H1 (cell line): Measurements from ENCODE around the gene OR14A2.

Source experiments
- BRCA1 ChIP-seq: IDR thresholded peaks from 2 replicates; pipeline ENCODE4 v1.6.1; 2012; ENCODE audit warnings: low read depth, low read length, improper control_type of control experiment
- CBX5 ChIP-seq: fragments of 300-800, 300-1000 bp; sonication (generic); IDR thresholded peaks from 2 replicates; pipeline ENCODE4 v1.7.1; 2016; ENCODE audit warnings: antibody characterized with exemption, low read length, low read depth
- CHD2 ChIP-seq: IDR thresholded peaks from 2 replicates; pipeline ENCODE4 v1.6.1; 2012; ENCODE audit warnings: low read length, improper control_type of control experiment
- EP300 ChIP-seq, 2 experiments: IDR thresholded peaks; 1 replicate in 1 of 2; 2 replicates in 1 of 2; pipeline ENCODE4 v1.6.1; 2011 to 2012; ENCODE audit warnings: low read depth in 2 of 2, low read length in 2 of 2, mild to moderate bottlenecking in 2 of 2, borderline replicate concordance in 1 of 2, inconsistent platforms in 1 of 2, moderate library complexity in 1 of 2
- EZH2 ChIP-seq: fragments of 200-600 bp; sonication (generic); IDR thresholded peaks from 2 replicates; pipeline ENCODE4 v1.7.1; 2012; ENCODE audit warnings: low read depth, mild to moderate bottlenecking, moderate library complexity, low read length, inconsistent platforms; ENCODE audit not compliant: severe bottlenecking
- JUN ChIP-seq: IDR thresholded peaks from 2 replicates; pipeline ENCODE4 v1.6.1; 2011; ENCODE audit warnings: low read depth, mild to moderate bottlenecking, improper control_type of control experiment, low read length
- JUND ChIP-seq: IDR thresholded peaks from 2 replicates; pipeline ENCODE4 v1.6.1; 2011; ENCODE audit warnings: mild to moderate bottlenecking, improper control_type of control experiment, low read length
- NANOG ChIP-seq: IDR thresholded peaks from 2 replicates; pipeline ENCODE4 v1.6.1; 2011; ENCODE audit warnings: low read length, low read depth, mild to moderate bottlenecking, inconsistent platforms; ENCODE audit not compliant: insufficient read depth, poor library complexity, severe bottlenecking
- POLR2A ChIP-seq, 2 experiments: IDR thresholded peaks; 1 replicate in 1 of 2; 2 replicates in 1 of 2; pipeline ENCODE4 v1.6.1; 2011; ENCODE audit warnings: low read depth in 2 of 2, low read length in 2 of 2, mild to moderate bottlenecking in 2 of 2; ENCODE audit errors: control extremely low read depth in 1 of 2
- POLR2AphosphoS5 ChIP-seq: IDR thresholded peaks from 2 replicates; pipeline ENCODE4 v1.6.1; 2011; ENCODE audit warnings: low read depth, low read length
- SP1 ChIP-seq: IDR thresholded peaks from 2 replicates; pipeline ENCODE4 v1.6.1; 2011; ENCODE audit warnings: low read depth, low read length
- TF ChIP-seq, protein P1 (sequence below): IDR thresholded peaks from 2 replicates; pipeline ENCODE4 v1.6.1; 2012; ENCODE audit warnings: inconsistent platforms
- TF ChIP-seq, protein P2 (sequence below), 3 experiments: IDR thresholded peaks; 1 replicate in 2 of 3; 2 replicates in 1 of 3; pipeline versions ENCODE4 v1.5.1 to v1.6.1; 2011; ENCODE audit warnings: low read length in 3 of 3, mild to moderate bottlenecking in 3 of 3, inconsistent platforms in 2 of 3, low read depth in 1 of 3, moderate library complexity in 1 of 3; ENCODE audit not compliant: insufficient read depth in 1 of 3; ENCODE audit errors: control extremely low read depth in 1 of 3
- TF ChIP-seq, protein P3 (sequence below): IDR thresholded peaks from 2 replicates; pipeline ENCODE4 v1.6.1; 2011; ENCODE audit warnings: low read length, improper control_type of control experiment

DNA sequence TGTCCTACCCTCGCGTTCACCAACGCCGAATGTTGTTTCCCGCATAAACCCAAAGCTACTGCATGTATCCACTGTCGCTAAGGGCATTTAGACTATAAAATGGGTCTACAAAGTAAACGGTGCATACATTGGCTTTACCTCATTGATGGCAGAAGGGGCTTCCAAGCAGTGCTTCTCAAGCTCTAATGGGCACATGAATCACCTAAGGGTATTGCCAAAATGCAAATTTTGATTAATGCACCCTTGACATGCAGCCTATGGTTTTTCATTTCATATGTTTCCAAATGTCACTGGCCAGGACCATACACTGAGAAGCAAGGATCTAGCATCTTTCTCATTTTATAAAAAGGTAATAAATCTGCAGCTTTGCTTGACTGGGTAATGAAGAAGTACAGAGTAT lies 34.2 kb downstream of the OR14A2 start:
- TF ChIP-seq, protein P1, sequence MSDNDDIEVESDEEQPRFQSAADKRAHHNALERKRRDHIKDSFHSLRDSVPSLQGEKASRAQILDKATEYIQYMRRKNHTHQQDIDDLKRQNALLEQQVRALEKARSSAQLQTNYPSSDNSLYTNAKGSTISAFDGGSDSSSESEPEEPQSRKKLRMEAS: no peak
- TF ChIP-seq JUN: no peak
- no peak for TF ChIP-seq CBX5
- no peak for TF ChIP-seq SP1
- TF ChIP-seq POLR2A (IDR thresholded peaks at IDR 0.05; ENCODE audit: control extremely low read depth in 1 of 2, low read depth in 2 of 2, low read length in 2 of 2): no peak
- no peak for TF ChIP-seq POLR2AphosphoS5
- TF ChIP-seq CHD2: no peak
- TF ChIP-seq, protein P2, sequence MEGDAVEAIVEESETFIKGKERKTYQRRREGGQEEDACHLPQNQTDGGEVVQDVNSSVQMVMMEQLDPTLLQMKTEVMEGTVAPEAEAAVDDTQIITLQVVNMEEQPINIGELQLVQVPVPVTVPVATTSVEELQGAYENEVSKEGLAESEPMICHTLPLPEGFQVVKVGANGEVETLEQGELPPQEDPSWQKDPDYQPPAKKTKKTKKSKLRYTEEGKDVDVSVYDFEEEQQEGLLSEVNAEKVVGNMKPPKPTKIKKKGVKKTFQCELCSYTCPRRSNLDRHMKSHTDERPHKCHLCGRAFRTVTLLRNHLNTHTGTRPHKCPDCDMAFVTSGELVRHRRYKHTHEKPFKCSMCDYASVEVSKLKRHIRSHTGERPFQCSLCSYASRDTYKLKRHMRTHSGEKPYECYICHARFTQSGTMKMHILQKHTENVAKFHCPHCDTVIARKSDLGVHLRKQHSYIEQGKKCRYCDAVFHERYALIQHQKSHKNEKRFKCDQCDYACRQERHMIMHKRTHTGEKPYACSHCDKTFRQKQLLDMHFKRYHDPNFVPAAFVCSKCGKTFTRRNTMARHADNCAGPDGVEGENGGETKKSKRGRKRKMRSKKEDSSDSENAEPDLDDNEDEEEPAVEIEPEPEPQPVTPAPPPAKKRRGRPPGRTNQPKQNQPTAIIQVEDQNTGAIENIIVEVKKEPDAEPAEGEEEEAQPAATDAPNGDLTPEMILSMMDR (IDR thresholded peaks at IDR 0.05; ENCODE audit: control extremely low read depth in 1 of 3, insufficient read depth in 1 of 3, low read depth in 1 of 3, low read length in 3 of 3): no peak
- TF ChIP-seq EZH2: no peak
- TF ChIP-seq, protein P3, sequence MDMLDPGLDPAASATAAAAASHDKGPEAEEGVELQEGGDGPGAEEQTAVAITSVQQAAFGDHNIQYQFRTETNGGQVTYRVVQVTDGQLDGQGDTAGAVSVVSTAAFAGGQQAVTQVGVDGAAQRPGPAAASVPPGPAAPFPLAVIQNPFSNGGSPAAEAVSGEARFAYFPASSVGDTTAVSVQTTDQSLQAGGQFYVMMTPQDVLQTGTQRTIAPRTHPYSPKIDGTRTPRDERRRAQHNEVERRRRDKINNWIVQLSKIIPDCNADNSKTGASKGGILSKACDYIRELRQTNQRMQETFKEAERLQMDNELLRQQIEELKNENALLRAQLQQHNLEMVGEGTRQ: no peak
- TF ChIP-seq BRCA1: no peak
- no peak for TF ChIP-seq NANOG
- no peak for TF ChIP-seq JUND
- TF ChIP-seq EP300 (IDR thresholded peaks at IDR 0.05; ENCODE audit: borderline replicate concordance in 1 of 2, low read depth in 2 of 2, low read length in 2 of 2): no peak
